ENCODE measurements around the gene PBX1.

Gene PBX1

GRCh38 chr1:164841702-164842465 is 282.9 kb downstream of the PBX1 start:
- no peak for DNase-seq (ENCODE audit: extremely low read depth, low read depth)
- H3K4me3 ChIP-seq (replicated peaks; ENCODE audit: low read depth, low read length), result no peak overlapping the region
- TF ChIP-seq, protein P1, sequence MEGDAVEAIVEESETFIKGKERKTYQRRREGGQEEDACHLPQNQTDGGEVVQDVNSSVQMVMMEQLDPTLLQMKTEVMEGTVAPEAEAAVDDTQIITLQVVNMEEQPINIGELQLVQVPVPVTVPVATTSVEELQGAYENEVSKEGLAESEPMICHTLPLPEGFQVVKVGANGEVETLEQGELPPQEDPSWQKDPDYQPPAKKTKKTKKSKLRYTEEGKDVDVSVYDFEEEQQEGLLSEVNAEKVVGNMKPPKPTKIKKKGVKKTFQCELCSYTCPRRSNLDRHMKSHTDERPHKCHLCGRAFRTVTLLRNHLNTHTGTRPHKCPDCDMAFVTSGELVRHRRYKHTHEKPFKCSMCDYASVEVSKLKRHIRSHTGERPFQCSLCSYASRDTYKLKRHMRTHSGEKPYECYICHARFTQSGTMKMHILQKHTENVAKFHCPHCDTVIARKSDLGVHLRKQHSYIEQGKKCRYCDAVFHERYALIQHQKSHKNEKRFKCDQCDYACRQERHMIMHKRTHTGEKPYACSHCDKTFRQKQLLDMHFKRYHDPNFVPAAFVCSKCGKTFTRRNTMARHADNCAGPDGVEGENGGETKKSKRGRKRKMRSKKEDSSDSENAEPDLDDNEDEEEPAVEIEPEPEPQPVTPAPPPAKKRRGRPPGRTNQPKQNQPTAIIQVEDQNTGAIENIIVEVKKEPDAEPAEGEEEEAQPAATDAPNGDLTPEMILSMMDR (IDR thresholded peaks at IDR 0.05; ENCODE audit: low read depth, low read length, missing control alignments), result no peak

- no peak for DNase-seq (ENCODE audit: extremely low read depth, low read depth)
- TF ChIP-seq, protein P1 (IDR thresholded peaks at IDR 0.05; ENCODE audit: low read depth, low read length, missing control alignments), result no peak
- H3K4me3 ChIP-seq (replicated peaks; ENCODE audit: low read depth, low read length), result no peak overlapping the region
Measured at GRCh38 chr1:164842870-164843269, 283.9 kb downstream of the PBX1 start.

- H3K4me3 ChIP-seq (replicated peaks; ENCODE audit: low read depth, low read length), result no peak overlapping the region
- TF ChIP-seq, protein P1 (IDR thresholded peaks at IDR 0.05; ENCODE audit: low read depth, low read length, missing control alignments), result no peak
- no peak for DNase-seq (ENCODE audit: extremely low read depth, low read depth)
Measured at GRCh38 chr1:164843743-164844500, 284.9 kb downstream of the PBX1 start.

DNA sequence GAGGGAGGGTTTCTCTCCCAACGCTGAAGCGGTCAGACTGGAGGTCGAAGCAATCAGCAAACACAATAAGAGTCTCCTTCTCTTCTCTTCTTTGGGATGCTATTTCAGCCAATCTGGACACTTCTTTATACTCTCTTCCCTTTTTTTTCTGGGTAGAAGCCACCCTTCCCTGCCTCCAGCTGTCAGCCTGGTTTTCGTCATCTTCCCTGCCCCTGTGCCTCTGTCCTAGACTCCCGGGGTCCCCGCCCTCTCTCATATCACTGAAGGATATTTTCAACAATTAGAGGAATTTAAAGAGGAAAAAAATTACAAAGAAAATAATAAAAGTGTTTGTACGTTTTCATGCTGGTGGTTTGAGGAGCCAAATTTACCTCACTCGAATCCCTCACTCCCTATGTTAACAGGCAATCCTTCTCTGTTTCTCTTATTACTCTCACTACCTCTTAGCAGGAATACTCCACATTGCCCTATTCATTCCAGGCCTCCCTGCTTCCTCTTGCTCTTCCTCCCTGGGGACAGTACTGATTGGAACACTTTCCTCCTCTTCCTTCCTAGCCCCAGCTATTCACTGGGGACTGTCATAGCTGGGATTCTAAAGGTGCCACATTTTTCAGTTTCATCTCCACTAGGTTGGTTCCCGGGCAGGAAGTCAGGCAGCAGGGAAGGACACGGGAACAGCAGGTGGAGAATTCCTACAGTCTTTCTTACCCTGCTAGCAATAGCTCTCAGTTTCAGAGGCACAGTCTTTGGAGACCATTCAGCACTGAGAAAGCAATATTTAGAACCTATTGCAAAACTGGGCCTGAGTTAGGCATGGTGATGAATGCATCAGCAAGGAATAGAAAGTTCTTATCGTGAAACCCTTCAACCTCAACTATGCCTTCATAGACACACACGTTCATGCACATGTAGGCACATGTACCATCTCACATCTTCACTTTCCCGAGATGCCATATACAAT is 288.0 kb downstream of the PBX1 start:
- TF ChIP-seq, protein P1 (IDR thresholded peaks at IDR 0.05; ENCODE audit: low read depth, low read length, missing control alignments), result no peak
- H3K4me3 ChIP-seq (replicated peaks; ENCODE audit: low read depth, low read length), result no peak overlapping the region
- no peak for DNase-seq (ENCODE audit: extremely low read depth, low read depth)

- TF ChIP-seq, protein P1 (IDR thresholded peaks at IDR 0.05; ENCODE audit: low read depth, low read length, missing control alignments), result no peak
- DNase-seq (ENCODE audit: extremely low read depth, low read depth), result no peak
- no peak overlapping the region for H3K4me3 ChIP-seq (replicated peaks; ENCODE audit: low read depth, low read length)
Measured at GRCh38 chr1:164853146-164853545, 294.2 kb downstream of the PBX1 start.

DNA sequence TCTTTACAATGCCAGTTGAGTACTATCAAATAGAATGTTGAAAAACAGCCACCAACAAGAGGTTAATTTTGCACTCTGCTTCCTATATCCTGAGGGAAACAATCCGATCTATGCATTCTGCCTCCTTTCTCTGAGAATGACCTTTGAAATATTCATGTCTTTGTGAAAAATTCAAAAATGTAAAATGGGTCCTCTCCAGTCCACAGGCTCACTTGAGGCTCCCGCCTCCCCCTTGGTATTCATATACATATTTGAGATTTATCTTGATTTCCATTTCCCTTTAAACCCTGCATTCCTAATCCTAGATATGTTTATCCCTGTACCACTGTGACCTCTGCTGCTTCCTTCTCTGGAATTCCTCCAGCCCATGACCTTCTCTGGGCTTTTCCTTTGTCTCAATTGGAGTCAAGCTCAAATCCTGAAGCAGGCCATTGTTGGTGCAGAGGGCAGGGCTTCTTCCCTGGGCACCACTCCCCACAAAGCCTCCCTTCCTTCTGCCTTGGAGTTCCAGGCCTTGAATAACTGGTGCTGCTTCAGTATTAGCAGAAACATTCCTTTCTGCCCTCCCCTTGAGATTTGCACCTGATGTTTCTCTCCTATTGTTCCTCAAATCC is 296.8 kb downstream of the PBX1 start:
- no peak overlapping the region for H3K4me3 ChIP-seq (replicated peaks; ENCODE audit: low read depth, low read length)
- TF ChIP-seq, protein P1 (IDR thresholded peaks at IDR 0.05; ENCODE audit: low read depth, low read length, missing control alignments), result no peak
- no peak for DNase-seq (ENCODE audit: extremely low read depth, low read depth)

Measured in HFF-Myc (cell line).